Liver (tissue), 3 donors: ENCODE measurements around the gene BCAT1.

ENCODE experiments used
- EGR1 ChIP-seq, 2 donors: IDR thresholded peaks; 2 replicates each; pipeline ENCODE4 v1.6.1; 2016 to 2018; ENCODE audit warnings: antibody characterized with exemption in 2 of 2, low read depth in 2 of 2
- FOXA1 ChIP-seq: IDR thresholded peaks from 2 replicates; pipeline ENCODE4 v1.6.1; 2016; ENCODE audit warnings: antibody characterized with exemption
- GABPA ChIP-seq, 2 donors: IDR thresholded peaks in 1 of 2; conservative IDR thresholded peaks in 1 of 2; 2 replicates each; pipeline ENCODE4 v1.6.1; 2016; ENCODE audit warnings: antibody characterized with exemption in 2 of 2, mild to moderate bottlenecking in 1 of 2, moderate library complexity in 1 of 2
- HNF4A ChIP-seq, 2 donors: conservative IDR thresholded peaks; 2 replicates each; pipeline ENCODE4 v1.6.1; 2016; ENCODE audit warnings: antibody characterized with exemption in 2 of 2, mild to moderate bottlenecking in 2 of 2
- JUND ChIP-seq, 2 donors: IDR thresholded peaks; 2 replicates each; pipeline ENCODE4 v1.6.1; 2016; ENCODE audit warnings: antibody characterized with exemption in 2 of 2
- RAD21 ChIP-seq, 2 donors: IDR thresholded peaks; 2 replicates each; pipeline ENCODE4 v1.6.1; 2016; ENCODE audit warnings: antibody characterized with exemption in 2 of 2, mild to moderate bottlenecking in 2 of 2
- YY1 ChIP-seq: IDR thresholded peaks from 2 replicates; pipeline ENCODE4 v1.6.1; 2016; ENCODE audit warnings: antibody characterized with exemption, mild to moderate bottlenecking
- TF ChIP-seq, protein P1 (sequence below): fragments of 150-350 bp; IDR thresholded peaks from 2 replicates; pipeline ENCODE4 v1.5.1; 2017; ENCODE audit warnings: improper control_type of control experiment, low read depth, low read length; ENCODE audit not compliant: missing input control
- TF ChIP-seq, protein P2 (sequence below): IDR thresholded peaks from 2 replicates; pipeline ENCODE4 v1.6.1; 2016; ENCODE audit warnings: antibody characterized with exemption, mild to moderate bottlenecking
- TF ChIP-seq, protein P3 (sequence below): IDR thresholded peaks from 2 replicates; pipeline ENCODE4 v1.6.1; 2016; ENCODE audit warnings: antibody characterized with exemption
- TF ChIP-seq, protein P4 (sequence below): IDR thresholded peaks from 2 replicates; pipeline ENCODE4 v1.6.1; 2016; ENCODE audit warnings: antibody characterized with exemption
- donor health status: healthy.
- donor health status: healthy.

DNA sequence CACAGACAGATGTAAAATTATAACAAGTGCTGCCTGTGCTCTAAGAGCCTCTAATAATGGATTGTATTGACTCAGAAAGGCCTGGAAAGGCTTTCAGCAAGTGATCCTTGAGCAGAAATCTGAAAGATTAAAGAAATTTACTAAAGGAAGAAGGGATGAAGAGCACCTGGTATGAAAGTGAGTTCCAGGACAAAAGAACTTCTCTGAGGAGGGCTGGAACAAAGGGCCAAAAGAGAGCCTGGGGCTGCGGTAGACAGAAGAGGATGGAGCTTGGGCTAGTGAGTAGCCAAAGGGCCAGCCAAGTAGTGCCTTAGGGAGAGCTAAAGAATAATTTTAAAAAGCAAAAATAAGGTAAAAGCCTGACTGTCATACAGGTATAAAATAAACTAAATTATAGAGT is 44.0 kb downstream of the BCAT1 start:
- TF ChIP-seq, protein P1, sequence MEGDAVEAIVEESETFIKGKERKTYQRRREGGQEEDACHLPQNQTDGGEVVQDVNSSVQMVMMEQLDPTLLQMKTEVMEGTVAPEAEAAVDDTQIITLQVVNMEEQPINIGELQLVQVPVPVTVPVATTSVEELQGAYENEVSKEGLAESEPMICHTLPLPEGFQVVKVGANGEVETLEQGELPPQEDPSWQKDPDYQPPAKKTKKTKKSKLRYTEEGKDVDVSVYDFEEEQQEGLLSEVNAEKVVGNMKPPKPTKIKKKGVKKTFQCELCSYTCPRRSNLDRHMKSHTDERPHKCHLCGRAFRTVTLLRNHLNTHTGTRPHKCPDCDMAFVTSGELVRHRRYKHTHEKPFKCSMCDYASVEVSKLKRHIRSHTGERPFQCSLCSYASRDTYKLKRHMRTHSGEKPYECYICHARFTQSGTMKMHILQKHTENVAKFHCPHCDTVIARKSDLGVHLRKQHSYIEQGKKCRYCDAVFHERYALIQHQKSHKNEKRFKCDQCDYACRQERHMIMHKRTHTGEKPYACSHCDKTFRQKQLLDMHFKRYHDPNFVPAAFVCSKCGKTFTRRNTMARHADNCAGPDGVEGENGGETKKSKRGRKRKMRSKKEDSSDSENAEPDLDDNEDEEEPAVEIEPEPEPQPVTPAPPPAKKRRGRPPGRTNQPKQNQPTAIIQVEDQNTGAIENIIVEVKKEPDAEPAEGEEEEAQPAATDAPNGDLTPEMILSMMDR, result no peak
- TF ChIP-seq FOXA1, result no peak
- TF ChIP-seq, protein P2, sequence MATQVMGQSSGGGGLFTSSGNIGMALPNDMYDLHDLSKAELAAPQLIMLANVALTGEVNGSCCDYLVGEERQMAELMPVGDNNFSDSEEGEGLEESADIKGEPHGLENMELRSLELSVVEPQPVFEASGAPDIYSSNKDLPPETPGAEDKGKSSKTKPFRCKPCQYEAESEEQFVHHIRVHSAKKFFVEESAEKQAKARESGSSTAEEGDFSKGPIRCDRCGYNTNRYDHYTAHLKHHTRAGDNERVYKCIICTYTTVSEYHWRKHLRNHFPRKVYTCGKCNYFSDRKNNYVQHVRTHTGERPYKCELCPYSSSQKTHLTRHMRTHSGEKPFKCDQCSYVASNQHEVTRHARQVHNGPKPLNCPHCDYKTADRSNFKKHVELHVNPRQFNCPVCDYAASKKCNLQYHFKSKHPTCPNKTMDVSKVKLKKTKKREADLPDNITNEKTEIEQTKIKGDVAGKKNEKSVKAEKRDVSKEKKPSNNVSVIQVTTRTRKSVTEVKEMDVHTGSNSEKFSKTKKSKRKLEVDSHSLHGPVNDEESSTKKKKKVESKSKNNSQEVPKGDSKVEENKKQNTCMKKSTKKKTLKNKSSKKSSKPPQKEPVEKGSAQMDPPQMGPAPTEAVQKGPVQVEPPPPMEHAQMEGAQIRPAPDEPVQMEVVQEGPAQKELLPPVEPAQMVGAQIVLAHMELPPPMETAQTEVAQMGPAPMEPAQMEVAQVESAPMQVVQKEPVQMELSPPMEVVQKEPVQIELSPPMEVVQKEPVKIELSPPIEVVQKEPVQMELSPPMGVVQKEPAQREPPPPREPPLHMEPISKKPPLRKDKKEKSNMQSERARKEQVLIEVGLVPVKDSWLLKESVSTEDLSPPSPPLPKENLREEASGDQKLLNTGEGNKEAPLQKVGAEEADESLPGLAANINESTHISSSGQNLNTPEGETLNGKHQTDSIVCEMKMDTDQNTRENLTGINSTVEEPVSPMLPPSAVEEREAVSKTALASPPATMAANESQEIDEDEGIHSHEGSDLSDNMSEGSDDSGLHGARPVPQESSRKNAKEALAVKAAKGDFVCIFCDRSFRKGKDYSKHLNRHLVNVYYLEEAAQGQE, result no peak
- no peak for TF ChIP-seq YY1
- no peak for TF ChIP-seq GABPA (IDR thresholded peaks at IDR 0.05 in 1 of 2, conservative IDR thresholded peaks at IDR 0.05 in 1 of 2)
- no peak for TF ChIP-seq RAD21 (IDR thresholded peaks at IDR 0.05)
- TF ChIP-seq EGR1 (IDR thresholded peaks at IDR 0.05; ENCODE audit: low read depth in 2 of 2), result no peak
- TF ChIP-seq, protein P3, sequence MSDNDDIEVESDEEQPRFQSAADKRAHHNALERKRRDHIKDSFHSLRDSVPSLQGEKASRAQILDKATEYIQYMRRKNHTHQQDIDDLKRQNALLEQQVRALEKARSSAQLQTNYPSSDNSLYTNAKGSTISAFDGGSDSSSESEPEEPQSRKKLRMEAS, result no peak
- no peak for TF ChIP-seq JUND (IDR thresholded peaks at IDR 0.05)
- no peak for TF ChIP-seq HNF4A (conservative IDR thresholded peaks at IDR 0.05)
- TF ChIP-seq, protein P4, sequence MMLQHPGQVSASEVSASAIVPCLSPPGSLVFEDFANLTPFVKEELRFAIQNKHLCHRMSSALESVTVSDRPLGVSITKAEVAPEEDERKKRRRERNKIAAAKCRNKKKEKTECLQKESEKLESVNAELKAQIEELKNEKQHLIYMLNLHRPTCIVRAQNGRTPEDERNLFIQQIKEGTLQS, result no peak
